Measurements from ENCODE around the gene RAB5A. TPM values are rescaled to one million over a fixed set of nuclear protein-coding genes. Genes with fewer than 3 reads are reported as not detected.
"Not testable (repeated sequence)": the region's sequence is repeated elsewhere in the genome, so short reads cannot be mapped to it uniquely, and the experiment has no call there.

RAB5A gene
- total RNA-seq, 4 donors from 2014 or later = 80.6 to 105 (median 87.5) TPM

DNA sequence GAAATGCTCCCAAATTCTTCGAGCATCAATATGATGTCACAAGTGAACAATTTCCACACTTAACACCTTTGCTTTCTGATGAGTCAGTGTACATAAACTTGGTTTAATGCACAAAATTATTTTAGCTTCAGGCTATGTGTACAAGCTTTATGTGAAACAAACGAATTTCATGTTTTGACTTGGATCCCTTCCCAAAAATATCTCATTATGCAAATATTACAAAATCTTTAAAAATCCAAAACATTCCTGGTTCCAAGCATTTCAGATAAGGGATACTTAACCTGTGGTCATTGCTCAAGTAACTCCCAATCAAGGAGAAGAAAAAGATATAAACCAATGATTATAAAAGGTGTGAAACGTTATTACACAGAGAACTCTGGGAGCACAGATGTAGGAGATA is 25.2 kb downstream of the RAB5A start:
- Histone ChIP-seq H3K27ac (no peak overlapping the region), H3K9me3 (no peaks in the 10 kb centered on the region), H3K27me3 (no peaks in the 10 kb centered on the region), H3K36me3 (peaks cover 0 to 31% (median 12%) of the 10 kb centered on the region in 4 donors), H3K4me1 (peaks cover 0 to 2% (median 0%) of the 10 kb centered on the region in 4 donors), H3K4me3 (no peak overlapping the region)
- 47 to 53% methylated on average over 3 of the region's 3 CpGs for WGBS, 2 donors (ENCODE audit: low coverage in 1 of 2)
- intact Hi-C loops (cut with DNase I; ENCODE audit: low total_unique reads) = no loop called here
- no peak for DNase-seq
- TF ChIP-seq POLR2AphosphoS5 (IDR thresholded peaks at IDR 0.05) (no peak), EP300 (IDR thresholded peaks at IDR 0.05; ENCODE audit: low read depth) (no peak), POLR2A (IDR thresholded peaks at IDR 0.05) (no peak)
- TF ChIP-seq, protein P1, sequence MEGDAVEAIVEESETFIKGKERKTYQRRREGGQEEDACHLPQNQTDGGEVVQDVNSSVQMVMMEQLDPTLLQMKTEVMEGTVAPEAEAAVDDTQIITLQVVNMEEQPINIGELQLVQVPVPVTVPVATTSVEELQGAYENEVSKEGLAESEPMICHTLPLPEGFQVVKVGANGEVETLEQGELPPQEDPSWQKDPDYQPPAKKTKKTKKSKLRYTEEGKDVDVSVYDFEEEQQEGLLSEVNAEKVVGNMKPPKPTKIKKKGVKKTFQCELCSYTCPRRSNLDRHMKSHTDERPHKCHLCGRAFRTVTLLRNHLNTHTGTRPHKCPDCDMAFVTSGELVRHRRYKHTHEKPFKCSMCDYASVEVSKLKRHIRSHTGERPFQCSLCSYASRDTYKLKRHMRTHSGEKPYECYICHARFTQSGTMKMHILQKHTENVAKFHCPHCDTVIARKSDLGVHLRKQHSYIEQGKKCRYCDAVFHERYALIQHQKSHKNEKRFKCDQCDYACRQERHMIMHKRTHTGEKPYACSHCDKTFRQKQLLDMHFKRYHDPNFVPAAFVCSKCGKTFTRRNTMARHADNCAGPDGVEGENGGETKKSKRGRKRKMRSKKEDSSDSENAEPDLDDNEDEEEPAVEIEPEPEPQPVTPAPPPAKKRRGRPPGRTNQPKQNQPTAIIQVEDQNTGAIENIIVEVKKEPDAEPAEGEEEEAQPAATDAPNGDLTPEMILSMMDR (IDR thresholded peaks at IDR 0.05) = no peak
- in situ Hi-C loops (cut with MboI; ENCODE audit: low pct_ligation_motif_present in 1 of 4, low pct_unique_long_range_greater_than_20kb in 1 of 4, low sequenced_read_pairs in 3 of 4) = no loop called here

DNA sequence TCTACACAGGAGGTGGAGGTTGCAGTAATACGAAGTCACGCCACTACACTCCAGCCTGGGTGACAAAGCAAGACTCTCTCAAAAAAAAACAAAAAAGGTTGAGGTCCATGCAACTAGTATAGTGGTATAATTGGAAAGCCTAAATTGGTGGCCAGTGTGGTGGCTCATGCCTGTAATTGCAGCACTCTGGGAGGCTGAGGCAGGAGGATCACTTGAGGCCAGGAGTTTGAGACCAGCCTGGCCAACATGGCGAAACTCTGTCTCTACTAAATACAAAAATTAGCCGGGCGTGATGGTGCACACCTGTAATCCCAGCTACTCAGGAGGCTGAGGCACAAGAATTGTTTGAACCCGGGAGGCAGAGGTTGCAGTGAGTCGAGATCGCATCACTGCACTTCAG is 42.0 kb downstream of the RAB5A start:
- H3K9me3 ChIP-seq; H3K27ac ChIP-seq; H3K4me1 ChIP-seq; in situ Hi-C loops (cut with MboI; ENCODE audit: low pct_ligation_motif_present in 1 of 4, low pct_unique_long_range_greater_than_20kb in 1 of 4, low sequenced_read_pairs in 3 of 4); H3K27me3 ChIP-seq; H3K4me3 ChIP-seq; intact Hi-C loops (cut with DNase I; ENCODE audit: low total_unique reads); DNase-seq; H3K36me3 ChIP-seq: not testable (repeated sequence)
- 94 to 100% methylated on average over 3 to 8 of the region's 8 CpGs for WGBS, 2 donors (ENCODE audit: low coverage in 1 of 2)

- H3K36me3 ChIP-seq = no peaks in the 10 kb centered on the region
- H3K9me3 ChIP-seq = no peaks in the 10 kb centered on the region
- no peak overlapping the region for H3K27ac ChIP-seq
- in situ Hi-C loops (cut with MboI; ENCODE audit: low pct_ligation_motif_present in 1 of 4, low pct_unique_long_range_greater_than_20kb in 1 of 4, low sequenced_read_pairs in 3 of 4) = no loop called here
- 83 to 100% methylated on average over 1 to 2 of the region's 2 CpGs for WGBS, 2 donors (ENCODE audit: low coverage in 1 of 2)
- TF ChIP-seq POLR2A (IDR thresholded peaks at IDR 0.05) (no peak), EP300 (IDR thresholded peaks at IDR 0.05; ENCODE audit: low read depth) (no peak)
- no peaks in the 10 kb centered on the region for H3K4me1 ChIP-seq
- H3K4me3 ChIP-seq = no peak overlapping the region
- H3K27me3 ChIP-seq = no peaks in the 10 kb centered on the region
- intact Hi-C loops (cut with DNase I; ENCODE audit: low total_unique reads) = no loop called here
- no peak for DNase-seq
These were observed 47.9 kb downstream of the RAB5A start for GRCh38 chr3:19994796-19995195.

DNA sequence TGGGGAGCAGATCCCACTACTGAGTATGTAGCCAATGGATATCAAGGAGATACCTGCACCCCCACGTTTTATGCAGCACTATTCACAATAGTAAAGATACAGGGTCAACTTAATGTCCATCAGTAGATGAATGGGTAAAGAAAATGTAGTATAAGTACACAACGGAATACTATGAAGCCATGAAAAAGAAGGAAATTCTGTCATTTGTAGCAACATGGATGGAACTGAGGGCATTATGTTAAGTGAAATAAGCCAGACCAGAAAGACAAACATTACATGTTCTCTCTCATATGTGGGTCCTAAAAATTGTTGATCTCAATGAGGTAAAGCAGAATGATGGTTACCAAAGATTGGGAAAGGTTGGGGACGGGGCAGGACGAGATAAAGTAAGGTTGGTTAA is 50.6 kb downstream of the RAB5A start:
- in situ Hi-C loops (cut with MboI; ENCODE audit: low pct_ligation_motif_present in 1 of 4, low pct_unique_long_range_greater_than_20kb in 1 of 4, low sequenced_read_pairs in 3 of 4) = no loop called here
- no peaks in the 10 kb centered on the region for H3K4me1 ChIP-seq
- intact Hi-C loops (cut with DNase I; ENCODE audit: low total_unique reads) = no loop called here
- 69 to 91% methylated on average over 2 to 4 of the region's 4 CpGs for WGBS, 2 donors (ENCODE audit: low coverage in 1 of 2)
- no peaks in the 10 kb centered on the region for H3K27me3 ChIP-seq
- no peak overlapping the region for H3K27ac ChIP-seq
- no peak for TF ChIP-seq POLR2A (IDR thresholded peaks at IDR 0.05)
- TF ChIP-seq, protein P1 (IDR thresholded peaks at IDR 0.05) = no peak
- no peak for TF ChIP-seq EP300 (IDR thresholded peaks at IDR 0.05; ENCODE audit: low read depth)
- TF ChIP-seq POLR2AphosphoS5 (IDR thresholded peaks at IDR 0.05) = no peak
- no peak for DNase-seq
- H3K36me3 ChIP-seq = no peaks in the 10 kb centered on the region
- no peaks in the 10 kb centered on the region for H3K9me3 ChIP-seq
- H3K4me3 ChIP-seq = no peak overlapping the region

GRCh38 chr3:20001932-20002331 is 55.0 kb downstream of the RAB5A start:
- no peaks in the 10 kb centered on the region for H3K27me3 ChIP-seq
- no peaks in the 10 kb centered on the region for H3K9me3 ChIP-seq
- no peak overlapping the region for H3K27ac ChIP-seq
- no peak overlapping the region for H3K4me3 ChIP-seq
- 72 to 77% methylated on average over 3 of the region's 3 CpGs for WGBS, 2 donors (ENCODE audit: low coverage in 1 of 2)
- H3K36me3 ChIP-seq = no peaks in the 10 kb centered on the region
- no peaks in the 10 kb centered on the region for H3K4me1 ChIP-seq
- TF ChIP-seq, protein P1 (IDR thresholded peaks at IDR 0.05) = no peak
- TF ChIP-seq POLR2A (IDR thresholded peaks at IDR 0.05) (no peak), EP300 (IDR thresholded peaks at IDR 0.05; ENCODE audit: low read depth) (no peak), POLR2AphosphoS5 (IDR thresholded peaks at IDR 0.05) (no peak)
- no peak for DNase-seq
- intact Hi-C loops (cut with DNase I; ENCODE audit: low total_unique reads) = no loop called here
- in situ Hi-C loops (cut with MboI; ENCODE audit: low pct_ligation_motif_present in 1 of 4, low pct_unique_long_range_greater_than_20kb in 1 of 4, low sequenced_read_pairs in 3 of 4) = no loop called here

Data from transverse colon (tissue), 4 donors.